HEK293T (cell line): Measurements from ENCODE around the gene IL17C.

ENCODE experiments used
- CTCF ChIA-PET: fragments of 350-600 bp; formaldehyde crosslinking; extraction: SDS; loops from one replicate; lab custom pipeline; 2021; ENCODE audit warnings: antibody characterized with exemption, inconsistent platforms; lab: Yijun Ruan, JAX
- POLR2A ChIA-PET: fragments of 350-600 bp; formaldehyde crosslinking; extraction: SDS; loops from one replicate; lab custom pipeline; 2020; ENCODE audit warnings: antibody characterized with exemption, inconsistent platforms; lab: Yijun Ruan, JAX
- DNase-seq: peaks from one replicate; pipeline ENCODE4 v3.0.0; 2012; ENCODE audit warnings: mixed read lengths; ENCODE audit errors: extremely low spot score
- ARNT ChIP-seq: fragments of 450-650 bp; IDR thresholded peaks from 2 replicates; pipeline ENCODE4 v1.6.1; 2017; ENCODE audit warnings: mild to moderate bottlenecking
- BHLHE40 ChIP-seq: fragments of 450-650 bp; IDR thresholded peaks from 2 replicates; pipeline ENCODE4 v1.6.1; 2016; ENCODE audit warnings: mild to moderate bottlenecking, moderate library complexity, borderline replicate concordance
- CTBP1 ChIP-seq: fragments of 450-650 bp; IDR thresholded peaks from 2 replicates; pipeline ENCODE4 v1.6.1; 2016; ENCODE audit warnings: borderline replicate concordance
- ELF4 ChIP-seq: fragments of 450-650 bp; IDR thresholded peaks from 2 replicates; pipeline ENCODE4 v1.6.1; 2017; ENCODE audit warnings: antibody characterized with exemption
- FOXA1 ChIP-seq: fragments of 450-650 bp; IDR thresholded peaks from 2 replicates; pipeline ENCODE4 v1.6.1; 2016; ENCODE audit warnings: mild to moderate bottlenecking
- FOXK2 ChIP-seq: fragments of 450-650 bp; IDR thresholded peaks from 2 replicates; pipeline ENCODE4 v1.6.1; 2016; ENCODE audit warnings: mild to moderate bottlenecking
- FOXM1 ChIP-seq: fragments of 450-650 bp; IDR thresholded peaks from 2 replicates; pipeline ENCODE4 v1.6.1; 2017; ENCODE audit warnings: mild to moderate bottlenecking, borderline replicate concordance
- HDGF ChIP-seq: fragments of 450-650 bp; IDR thresholded peaks from 2 replicates; pipeline ENCODE4 v1.6.1; 2017; ENCODE audit warnings: antibody characterized with exemption, borderline replicate concordance
- L3MBTL2 ChIP-seq: fragments of 450-650 bp; conservative IDR thresholded peaks from 2 replicates; pipeline ENCODE4 v1.6.1; 2016; ENCODE audit warnings: mild to moderate bottlenecking
- LEF1 ChIP-seq: fragments of 450-650 bp; IDR thresholded peaks from 2 replicates; pipeline ENCODE4 v1.6.1; 2017; ENCODE audit warnings: mild to moderate bottlenecking, borderline replicate concordance
- NFRKB ChIP-seq: fragments of 450-650 bp; IDR thresholded peaks from 2 replicates; pipeline ENCODE4 v1.6.1; 2016; ENCODE audit warnings: mild to moderate bottlenecking, moderate library complexity
- PKNOX1 ChIP-seq: fragments of 450-650 bp; IDR thresholded peaks from 2 replicates; pipeline ENCODE4 v1.6.1; 2016
- SP1 ChIP-seq: fragments of 450-650 bp; IDR thresholded peaks from 2 replicates; pipeline ENCODE4 v1.6.1; 2017
- SUZ12 ChIP-seq: fragments of 450-650 bp; IDR thresholded peaks from 2 replicates; pipeline ENCODE4 v1.6.1; 2016; ENCODE audit warnings: mild to moderate bottlenecking
- TARDBP ChIP-seq: fragments of 450-650 bp; IDR thresholded peaks from 2 replicates; pipeline ENCODE4 v1.6.1; 2016
- ZNF384 ChIP-seq: fragments of 450-650 bp; IDR thresholded peaks from 2 replicates; pipeline ENCODE4 v1.6.1; 2016

The IL17C gene

GRCh38 chr16:88630941-88631340 lies 7.4 kb upstream of the IL17C start:
- TF ChIP-seq FOXM1 (no peak), FOXK2 (no peak)
- DNase-seq = no peak
- POLR2A ChIA-PET = no interaction called here
- CTCF ChIA-PET = no interaction called here

- POLR2A ChIA-PET = no interaction called here
- TF ChIP-seq SP1 = no peak
- no peak for TF ChIP-seq L3MBTL2
- no peak for TF ChIP-seq FOXK2
- no peak for TF ChIP-seq SUZ12
- TF ChIP-seq TARDBP = no peak
- no peak for TF ChIP-seq BHLHE40
- no peak for TF ChIP-seq CTBP1
- no peak for TF ChIP-seq FOXA1
- no peak for TF ChIP-seq ELF4
- no peak for TF ChIP-seq ZNF384
- no peak for TF ChIP-seq ARNT
- no peak for TF ChIP-seq LEF1
- CTCF ChIA-PET = no interaction called here
- DNase-seq = no peak
Observed at GRCh38 chr16:88631384-88631783, 7.0 kb upstream of the IL17C start.

- ChIA-PET CTCF (no interaction called here), POLR2A (no interaction called here)
- DNase-seq = no peak
- no peak for TF ChIP-seq NFRKB
Observed at GRCh38 chr16:88631920-88632586, 6.3 kb upstream of the IL17C start.

- ChIA-PET CTCF (interaction anchor here (0.6 kb wide), 1 partner anchor 371 kb away, joined by 5 read pairs; no protein-coding TSS in a partner anchor), POLR2A (no interaction called here)
- no peak for TF ChIP-seq BHLHE40
- TF ChIP-seq ARNT = no peak
- TF ChIP-seq TARDBP = no peak
- TF ChIP-seq ELF4 = no peak
- no peak for TF ChIP-seq ZNF384
- no peak for TF ChIP-seq PKNOX1
- no peak for TF ChIP-seq FOXM1
- no peak for TF ChIP-seq FOXK2
- TF ChIP-seq L3MBTL2 = no peak
- no peak for TF ChIP-seq CTBP1
- no peak for TF ChIP-seq FOXA1
- TF ChIP-seq SP1 = no peak
- no peak for TF ChIP-seq SUZ12
- TF ChIP-seq NFRKB = no peak
- no peak for TF ChIP-seq LEF1
- no peak for TF ChIP-seq HDGF
Observed at GRCh38 chr16:88632587-88632930, 5.8 kb upstream of the IL17C start.

GRCh38 chr16:88633684-88634140 lies 4.7 kb upstream of the IL17C start:
- TF ChIP-seq ZNF384 (no peak), TARDBP (no peak), L3MBTL2 (no peak), NFRKB (no peak), SUZ12 (no peak), ELF4 (no peak), FOXA1 (no peak), FOXK2 (no peak), LEF1 (no peak), FOXM1 (no peak), BHLHE40 (no peak), HDGF (no peak), PKNOX1 (no peak)
- CTCF ChIA-PET = interaction anchor here (1.0 kb wide), 1 partner anchor 14 kb away, joined by 3 read pairs; no protein-coding TSS in a partner anchor
- POLR2A ChIA-PET = interaction anchor here (1.1 kb wide), 2 partner anchors 8 to 159 kb away, joined by 3 read pairs; no protein-coding TSS in a partner anchor
- no peak for DNase-seq

More at GRCh38 chr16:88632587-88632930, 5.8 kb upstream of the IL17C start:
- no peak for DNase-seq

- ChIA-PET POLR2A (no interaction called here), CTCF (no interaction called here)
- no peak for TF ChIP-seq FOXA1
- no peak for TF ChIP-seq FOXM1
- no peak for TF ChIP-seq SUZ12
- TF ChIP-seq ZNF384 = no peak
- no peak for TF ChIP-seq HDGF
- no peak for TF ChIP-seq FOXK2
- TF ChIP-seq L3MBTL2 = no peak
- TF ChIP-seq LEF1 = no peak
- TF ChIP-seq CTBP1 = no peak
- TF ChIP-seq TARDBP = no peak
- no peak for DNase-seq
Observed at GRCh38 chr16:88634141-88634993, 4.0 kb upstream of the IL17C start.
